ENCODE results near the gene GAN.

GRCh38 chr16:81378049-81378448 lies 63.3 kb downstream of the GAN start:
- no peak for TF ChIP-seq CTCF (IDR thresholded peaks at IDR 0.05)
- no peak for TF ChIP-seq EZH2phosphoT487 (IDR thresholded peaks at IDR 0.05)
